Lower leg skin (tissue), 4 donors: Measurements from ENCODE around the gene TPST1. TPM values are rescaled to one million over a fixed set of nuclear protein-coding genes. Genes with fewer than 3 reads are reported as not detected.
"Not testable (repeated sequence)": the region's sequence is repeated elsewhere in the genome, so short reads cannot be mapped to it uniquely, and the experiment has no call there.

Experiments used
- DNase-seq, 2 donors: peaks; one replicate each; pipeline ENCODE4 v3.0.0-alpha.2; 2019; ENCODE audit warnings: low spot score in 2 of 2
- H3K4me3 ChIP-seq: fragments of 200-600 bp; sonication (generic); 2 replicates; pipeline ENCODE4 v1.5.1; 2017; ENCODE audit warnings: mild to moderate bottlenecking, low read depth; ENCODE audit not compliant: poor library complexity, severe bottlenecking
- POLR2A ChIP-seq, 2 donors: fragments of 450-650 bp; IDR thresholded peaks; one replicate each; pipeline ENCODE4 v1.6.1; 2016 to 2017; ENCODE audit warnings: antibody characterized with exemption in 2 of 2, mild to moderate bottlenecking in 1 of 2, moderate library complexity in 1 of 2
- WGBS, 2 donors: methylation state at CpG; one replicate each; pipeline ENCODE4 v1.1.5; 2018; 5-methylcytosine and 5-hydroxymethylcytosine counted together
- intact Hi-C: fragments of 100-400 bp; cut with DNase I; formaldehyde crosslinking; loops from one replicate; pipeline ENCODE4 v1.15.0; 2023; ENCODE audit warnings: low total_unique reads
- total RNA-seq, 4 donors: library from RNA; depleted of rRNA; stranded (reverse); fragments of >200 nt; gene quantifications; one replicate each; pipeline ENCODE4 v1.1.0, GENCODE V29; 2016
- TF ChIP-seq, protein P1 (sequence below), 3 donors: fragments of 450-650 bp; IDR thresholded peaks; one replicate each; pipeline ENCODE4 v1.5.1; 2016; ENCODE audit warnings: antibody characterized with exemption in 3 of 3, mild to moderate bottlenecking in 3 of 3, moderate library complexity in 2 of 3

Gene TPST1
- total RNA-seq, 4 donors from 2014 or later = 10.1 to 12.8 (median 11.2) TPM

DNA sequence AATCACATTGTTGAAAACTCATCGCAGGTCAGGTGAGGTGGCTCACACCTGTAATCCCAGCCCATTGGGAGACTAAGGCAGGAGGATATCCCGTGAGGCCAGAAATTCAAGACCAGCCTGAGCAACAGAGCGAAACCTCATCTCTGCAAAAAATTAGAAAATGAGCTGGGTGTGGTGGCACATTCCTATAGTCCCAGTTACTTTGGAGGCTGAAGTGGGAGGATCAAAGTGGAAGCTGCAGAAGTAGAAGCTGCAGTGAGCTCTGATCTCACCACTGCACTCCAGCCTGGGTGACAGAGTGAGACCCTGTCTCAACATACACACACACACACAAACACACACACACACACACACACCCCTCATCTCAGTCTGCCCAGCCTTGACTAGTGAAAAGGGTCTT is 190.9 kb downstream of the TPST1 start:
- 93 to 94% methylated on average over 3 of the region's 3 CpGs for WGBS, 2 donors
- intact Hi-C loops, H3K4me3 ChIP-seq: not testable (repeated sequence)
- DNase-seq = peak in 1 of 2 donors; percentile 49

DNA sequence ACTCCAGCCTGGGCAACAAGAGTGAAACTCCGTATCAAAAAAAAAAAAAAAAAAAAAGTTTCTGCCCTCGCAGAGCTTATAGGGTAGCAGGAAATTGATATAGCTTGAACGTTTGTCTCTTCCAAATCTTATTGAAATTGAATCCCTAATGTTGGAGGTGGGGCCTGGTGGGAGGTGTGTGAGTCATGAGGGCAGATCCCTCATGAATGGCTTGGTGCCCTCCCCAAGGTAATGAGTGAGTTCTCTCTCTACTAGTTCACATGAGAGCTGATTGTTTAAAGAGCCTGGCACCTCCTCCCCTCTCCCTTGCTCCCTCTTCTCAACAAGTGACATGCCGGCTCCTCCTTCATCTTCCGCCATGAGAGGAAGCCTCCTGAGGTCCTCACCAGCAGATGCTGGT is 193.7 kb downstream of the TPST1 start:
- DNase-seq, H3K4me3 ChIP-seq, intact Hi-C loops: not testable (repeated sequence)
- WGBS, 2 donors = 76 to 79% methylated on average over 5 of the region's 5 CpGs

DNA sequence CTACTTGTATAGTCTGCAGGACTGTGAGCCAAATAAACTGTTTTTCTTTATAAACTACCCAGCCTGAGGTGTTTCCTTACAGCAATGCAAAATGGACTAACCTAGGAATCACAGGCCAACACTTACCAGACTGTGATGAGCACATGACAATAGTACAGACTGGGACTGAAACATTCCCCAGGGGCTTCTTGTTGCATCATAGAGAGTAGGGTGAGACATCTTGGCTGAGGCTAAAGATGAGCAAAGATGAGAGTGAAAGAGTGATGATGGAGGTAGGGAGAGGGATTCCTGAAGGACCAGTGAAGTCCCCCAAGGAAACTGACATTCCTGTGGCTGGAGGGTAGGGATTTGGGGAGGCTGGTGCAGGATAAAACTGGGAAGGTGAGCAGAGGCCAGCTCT is 194.4 kb downstream of the TPST1 start:
- DNase-seq = no peak
- TF ChIP-seq POLR2A (IDR thresholded peaks at IDR 0.05) = no peak
- TF ChIP-seq, protein P1, sequence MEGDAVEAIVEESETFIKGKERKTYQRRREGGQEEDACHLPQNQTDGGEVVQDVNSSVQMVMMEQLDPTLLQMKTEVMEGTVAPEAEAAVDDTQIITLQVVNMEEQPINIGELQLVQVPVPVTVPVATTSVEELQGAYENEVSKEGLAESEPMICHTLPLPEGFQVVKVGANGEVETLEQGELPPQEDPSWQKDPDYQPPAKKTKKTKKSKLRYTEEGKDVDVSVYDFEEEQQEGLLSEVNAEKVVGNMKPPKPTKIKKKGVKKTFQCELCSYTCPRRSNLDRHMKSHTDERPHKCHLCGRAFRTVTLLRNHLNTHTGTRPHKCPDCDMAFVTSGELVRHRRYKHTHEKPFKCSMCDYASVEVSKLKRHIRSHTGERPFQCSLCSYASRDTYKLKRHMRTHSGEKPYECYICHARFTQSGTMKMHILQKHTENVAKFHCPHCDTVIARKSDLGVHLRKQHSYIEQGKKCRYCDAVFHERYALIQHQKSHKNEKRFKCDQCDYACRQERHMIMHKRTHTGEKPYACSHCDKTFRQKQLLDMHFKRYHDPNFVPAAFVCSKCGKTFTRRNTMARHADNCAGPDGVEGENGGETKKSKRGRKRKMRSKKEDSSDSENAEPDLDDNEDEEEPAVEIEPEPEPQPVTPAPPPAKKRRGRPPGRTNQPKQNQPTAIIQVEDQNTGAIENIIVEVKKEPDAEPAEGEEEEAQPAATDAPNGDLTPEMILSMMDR (IDR thresholded peaks at IDR 0.05) = no peak
- intact Hi-C loops = no loop called here
- no peak overlapping the region for H3K4me3 ChIP-seq

DNA sequence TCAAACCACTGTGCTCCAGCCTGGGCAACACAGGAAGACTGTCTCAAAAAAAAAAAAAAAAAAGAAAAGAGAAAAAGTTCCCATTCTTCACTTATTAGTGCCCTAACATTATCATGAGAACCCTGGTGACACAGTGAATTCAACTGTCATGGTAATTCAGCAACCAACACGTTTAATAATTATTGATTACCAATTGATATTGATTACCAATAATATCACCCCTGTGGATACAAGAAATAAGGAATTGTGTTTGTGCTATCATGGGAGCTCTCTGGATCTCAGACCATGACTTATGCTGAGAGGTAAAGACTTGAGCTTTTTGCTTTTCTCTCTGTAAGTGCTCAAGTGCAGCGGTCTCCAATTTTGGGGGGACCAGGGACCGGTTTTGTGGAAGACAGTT is 195.3 kb downstream of the TPST1 start:
- intact Hi-C loops = no loop called here
- 93 to 96% methylated on average over 3 of the region's 3 CpGs for WGBS, 2 donors
- no peak for TF ChIP-seq POLR2A (IDR thresholded peaks at IDR 0.05)
- TF ChIP-seq, protein P1 (IDR thresholded peaks at IDR 0.05) = no peak
- peak in 1 of 2 donors; percentile 28 for DNase-seq
- H3K4me3 ChIP-seq = no peak overlapping the region

DNA sequence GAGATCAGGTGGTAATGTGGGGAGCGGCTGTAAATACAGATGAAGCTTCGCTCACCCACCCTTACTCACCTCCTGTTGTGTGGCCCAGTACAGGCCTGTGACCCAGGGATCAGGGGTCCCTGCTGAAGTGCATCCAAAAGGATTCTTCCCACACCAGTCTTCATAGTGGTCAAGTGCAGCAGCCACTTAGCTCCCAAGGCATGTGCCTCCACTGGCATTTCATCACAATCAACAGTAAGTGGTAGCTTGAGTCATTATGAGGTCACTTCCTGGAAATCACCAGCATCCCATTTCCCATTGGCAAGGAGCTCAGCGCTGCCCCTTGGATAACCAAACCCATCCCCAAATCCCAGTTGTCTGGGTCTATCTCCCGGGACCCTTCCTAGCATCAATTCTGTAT is 196.0 kb downstream of the TPST1 start:
- peak in 1 of 2 donors; percentile 29 for DNase-seq
- intact Hi-C loops, H3K4me3 ChIP-seq: not testable (repeated sequence)
- 97% methylated on average over 4 of the region's 4 CpGs for WGBS, 2 donors

DNA sequence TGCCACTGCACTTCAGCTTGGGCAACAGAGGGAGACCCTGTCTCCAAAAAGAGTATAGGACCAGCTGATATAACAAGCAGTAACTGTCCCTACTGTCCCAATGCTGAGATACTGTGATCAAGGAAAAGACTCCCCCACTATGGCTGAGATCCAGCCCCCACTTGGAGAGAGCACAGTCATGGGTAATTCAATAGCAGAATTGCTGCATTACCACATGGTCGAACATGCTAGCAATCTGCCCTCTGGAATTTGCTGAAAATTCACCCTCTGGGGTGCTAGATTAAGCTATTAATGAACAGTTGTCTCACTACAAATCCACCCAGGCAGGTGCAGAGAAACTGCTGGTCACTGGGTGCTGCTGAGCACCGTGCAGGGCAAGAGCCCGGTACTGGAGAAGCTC is 196.8 kb downstream of the TPST1 start:
- intact Hi-C loops, H3K4me3 ChIP-seq: not testable (repeated sequence)
- 94 to 98% methylated on average over 3 of the region's 3 CpGs for WGBS, 2 donors
- DNase-seq = peak in 1 of 2 donors; percentile 0

DNA sequence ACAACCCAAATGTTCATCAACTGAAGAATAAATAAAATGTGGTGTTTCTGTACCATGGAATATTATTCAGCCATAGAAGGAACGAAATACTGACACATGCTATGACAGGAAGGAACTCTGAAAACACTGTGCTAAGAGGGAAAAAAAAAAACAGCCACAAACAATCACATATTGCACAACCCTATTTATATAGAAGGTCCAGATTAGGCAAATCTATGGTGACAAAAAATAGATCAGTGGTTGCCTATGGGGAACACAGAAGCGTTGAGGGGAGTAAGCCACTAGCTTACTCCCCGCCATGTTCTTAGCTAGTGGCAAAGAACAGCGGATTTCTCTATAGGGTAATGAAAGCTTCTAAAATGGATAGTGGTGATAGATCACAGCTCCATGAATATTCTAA is 198.4 kb downstream of the TPST1 start:
- no peak for DNase-seq
- intact Hi-C loops = no loop called here
- WGBS, 2 donors = 90 to 92% methylated on average over 4 of the region's 4 CpGs
- TF ChIP-seq, protein P1 (IDR thresholded peaks at IDR 0.05) = no peak
- no peak for TF ChIP-seq POLR2A (IDR thresholded peaks at IDR 0.05)
- no peak overlapping the region for H3K4me3 ChIP-seq

DNA sequence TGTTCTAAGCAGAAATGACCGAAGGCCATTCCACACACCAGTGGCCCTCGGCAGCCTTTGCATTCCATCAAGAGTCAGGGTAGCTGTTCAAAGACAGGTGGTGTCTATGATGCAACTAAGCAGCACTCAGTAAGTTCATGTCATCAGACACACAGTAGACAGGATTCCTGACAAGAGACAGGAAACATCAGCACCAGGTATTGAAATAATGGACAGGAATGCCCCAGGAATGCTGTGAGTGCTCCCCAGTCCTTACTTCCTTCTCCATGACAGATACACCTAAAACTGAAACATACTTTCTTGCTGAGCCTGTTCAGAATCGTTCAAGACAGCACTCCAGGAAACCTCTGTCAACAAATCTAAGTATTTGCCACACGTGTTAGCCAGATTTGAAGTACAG is 204.4 kb downstream of the TPST1 start:
- no peak overlapping the region for H3K4me3 ChIP-seq
- TF ChIP-seq, protein P1 (IDR thresholded peaks at IDR 0.05) = no peak
- no peak for TF ChIP-seq POLR2A (IDR thresholded peaks at IDR 0.05)
- WGBS, 2 donors = 61 to 67% methylated on average over 4 of the region's 4 CpGs
- DNase-seq = peak in 1 of 2 donors; percentile 13
- intact Hi-C loops = no loop called here

Other genes starting within 250 kb of the TPST1 start
- gene GUSB, start 223.1 kb upstream of the TPST1 start, total RNA-seq = 10 to 100 TPM; 13.8 to 22.8 (median 18.8) TPM
- 10 to 100 TPM; 14.6 to 29.0 (median 27.9) TPM for gene ASL, start 129.5 kb upstream of the TPST1 start, total RNA-seq
- gene CRCP, start 90.5 kb upstream of the TPST1 start, total RNA-seq = 10 to 100 TPM; 35.6 to 72.4 (median 45.3) TPM